HepG2 (cell line): ENCODE measurements around the gene TGFB2. TPM values are rescaled to one million over a fixed set of nuclear protein-coding genes. Genes with fewer than 3 reads are reported as not detected.

Experiments
- CBX2 ChIP-seq, 2 experiments: fragments of 200-600 bp in 1 of 2; sonication (generic); formaldehyde crosslinking in 1 of 2; IDR thresholded peaks; 2 replicates each; pipeline versions ENCODE4 v1.7.0 to v1.8.1; 2018 to 2022; ENCODE audit warnings: low read depth in 2 of 2, low read length in 1 of 2, mild to moderate bottlenecking in 1 of 2, missing genetic modification reagents in 1 of 2
- EP300 ChIP-seq, 3 experiments: sonication (generic) in 1 of 3; formaldehyde crosslinking in 1 of 3; IDR thresholded peaks; 2 replicates each; pipeline versions ENCODE4 v1.5.1 to v1.6.1; 2011 to 2020; ENCODE audit warnings: low read depth in 2 of 3, low read length in 2 of 3, borderline replicate concordance in 1 of 3, improper control_type of control experiment in 1 of 3, mild to moderate bottlenecking in 1 of 3, missing genetic modification reagents in 1 of 3, moderate library complexity in 1 of 3
- FOXJ3 ChIP-seq: sonication (generic); formaldehyde crosslinking; IDR thresholded peaks from 2 replicates; pipeline ENCODE4 v1.4.0; 2020; ENCODE audit warnings: missing genetic modification reagents, mild to moderate bottlenecking, borderline replicate concordance
- FOXP4 ChIP-seq: sonication (generic); formaldehyde crosslinking; IDR thresholded peaks from 2 replicates; pipeline ENCODE4 v1.4.0; 2020; ENCODE audit warnings: missing genetic modification reagents
- GATA4 ChIP-seq: sonication (generic); IDR thresholded peaks from 2 replicates; pipeline ENCODE4 v1.6.1; 2016; ENCODE audit warnings: antibody characterized with exemption, low read depth, borderline replicate concordance
- HDAC1 ChIP-seq: sonication (generic); formaldehyde crosslinking; IDR thresholded peaks from 2 replicates; pipeline ENCODE4 v1.5.1; 2020; ENCODE audit warnings: mild to moderate bottlenecking, missing genetic modification reagents
- HMG20B ChIP-seq: conservative IDR thresholded peaks from 2 replicates; pipeline ENCODE4 v1.6.1; 2016; ENCODE audit warnings: missing genetic modification reagents, missing compliant biosample characterization
- HOMEZ ChIP-seq: IDR thresholded peaks from 2 replicates; pipeline ENCODE4 v1.6.1; 2016; ENCODE audit warnings: low read depth
- IRF1 ChIP-seq: sonication (generic); formaldehyde crosslinking; IDR thresholded peaks from 2 replicates; pipeline ENCODE4 v1.4.0; 2020; ENCODE audit warnings: low read depth, mild to moderate bottlenecking, missing genetic modification reagents
- MEF2D ChIP-seq: sonication (generic); formaldehyde crosslinking; IDR thresholded peaks from 2 replicates; pipeline ENCODE4 v1.5.1; 2020; ENCODE audit warnings: mild to moderate bottlenecking, missing genetic modification reagents
- NR2F6 ChIP-seq, 2 experiments: IDR thresholded peaks; 2 replicates each; pipeline ENCODE4 v1.6.1; 2016; ENCODE audit warnings: antibody characterized with exemption in 1 of 2, mild to moderate bottlenecking in 1 of 2
- POGZ ChIP-seq: sonication (generic); formaldehyde crosslinking; IDR thresholded peaks from 2 replicates; pipeline ENCODE4 v1.4.0; 2020; ENCODE audit warnings: mild to moderate bottlenecking, missing genetic modification reagents
- RXRB ChIP-seq: IDR thresholded peaks from 2 replicates; pipeline ENCODE4 v1.6.1; 2016; ENCODE audit warnings: borderline replicate concordance, missing genetic modification reagents, missing compliant biosample characterization
- SAP130 ChIP-seq: IDR thresholded peaks from 2 replicates; pipeline ENCODE4 v1.6.1; 2016; ENCODE audit warnings: low read depth
- SOX5 ChIP-seq: IDR thresholded peaks from 2 replicates; pipeline ENCODE4 v1.6.1; 2016; ENCODE audit warnings: borderline replicate concordance
- SP5 ChIP-seq: IDR thresholded peaks from 2 replicates; pipeline ENCODE4 v1.6.1; 2016; ENCODE audit warnings: low read depth, borderline replicate concordance
- STAG1 ChIP-seq: sonication (generic); formaldehyde crosslinking; IDR thresholded peaks from 2 replicates; pipeline ENCODE4 v1.4.0; 2020; ENCODE audit warnings: missing genetic modification reagents
- TCF7 ChIP-seq: sonication (generic); IDR thresholded peaks from 2 replicates; pipeline ENCODE4 v1.6.1; 2016; ENCODE audit warnings: antibody characterized with exemption, low read depth
- U2AF1 ChIP-seq: fragments of 200-400 bp; formaldehyde crosslinking; optimal IDR thresholded peaks from 2 replicates; pipeline ENCODE3; 2017; ENCODE audit warnings: mild to moderate bottlenecking, low read depth, low read length
- ZBTB20 ChIP-seq: sonication (generic); formaldehyde crosslinking; IDR thresholded peaks from 2 replicates; pipeline ENCODE4 v1.8.1; 2023; ENCODE audit warnings: missing genetic modification reagents, low read depth, mild to moderate bottlenecking, borderline replicate concordance
- ZNF703 ChIP-seq: sonication (generic); formaldehyde crosslinking; IDR thresholded peaks from 2 replicates; pipeline ENCODE4 v1.5.1; 2020; ENCODE audit warnings: missing genetic modification reagents, mild to moderate bottlenecking, moderate library complexity, borderline replicate concordance
- ZNF749 ChIP-seq: sonication (generic); formaldehyde crosslinking; IDR thresholded peaks from 2 replicates; pipeline ENCODE4 v1.8.0; 2022; ENCODE audit warnings: mild to moderate bottlenecking, missing genetic modification reagents, moderate library complexity, borderline replicate concordance
- ZSCAN21 ChIP-seq: sonication (generic); formaldehyde crosslinking; IDR thresholded peaks from 2 replicates; pipeline ENCODE4 v1.8.0; 2022; ENCODE audit warnings: mild to moderate bottlenecking, missing genetic modification reagents, moderate library complexity, borderline replicate concordance
- polyA plus RNA-seq, 8 experiments: library from polyadenylated mRNA; depleted of rRNA in 3 of 8; stranded (reverse) in 7 of 8; unstranded in 1 of 8; fragments of >200 nt; fragmentation: Illumina TruSeq in 4 of 8; extraction: Trizol in 4 of 8; gene quantifications; 2 replicates each; pipeline versions ENCODE4 v1.2.1 to v1.2.3, GENCODE V29; 2011 to 2016; ENCODE audit warnings: low read depth in 4 of 8, missing spikeins in 1 of 8, mixed read lengths in 1 of 8; ENCODE audit not compliant: insufficient read depth in 1 of 8
- total RNA-seq, 5 experiments: library from RNA; depleted of rRNA; stranded (reverse); fragments of >200 nt; fragmentation: Illumina TruSeq; extraction: Trizol; gene quantifications; 2 replicates each; pipeline ENCODE4 v1.2.3, GENCODE V29; 2016; ENCODE audit warnings: low read depth in 1 of 5

Gene TGFB2
- total and polyA plus RNA-seq, 2 of the 13 experiments (the other 11 are each of a cell fraction or from before 2014, with no cell fraction given): 0.07 TPM; not detected in 1

GRCh38 chr1:218401998-218402785 is 57.1 kb downstream of the TGFB2 start (continued):
- TF ChIP-seq HOMEZ (CRISPR knock-in tag) (0 out of 2 replicates have a peak, but pooled peaks have one; percentile 19), MEF2D (CRISPR knock-in tag) (0 out of 2 replicates have a peak, but pooled peaks have one; percentile 50), ZNF703 (CRISPR knock-in tag) (peak; percentile 54; the same call in 1 of the 2 replicates), HMG20B (CRISPR knock-in tag) (peak; percentile 60; the same call in 1 of the 2 replicates), TCF7 (peak; percentile 70; the same call in 1 of the 2 replicates), ZNF749 (CRISPR knock-in tag) (no peak), STAG1 (CRISPR knock-in tag) (no peak), EP300 (IDR thresholded peaks at IDR 0.05; ENCODE audit: low read depth in 2 of 2, low read length in 2 of 2) (0 out of 4 replicates have a peak, but pooled peaks of 1 of the 2 experiments have one; percentile 58), EP300 (CRISPR knock-in tag; IDR thresholded peaks at IDR 0.05; ENCODE audit: borderline replicate concordance) (no peak; the same call in 1 of the 2 replicates), IRF1 (CRISPR knock-in tag) (no peak), SOX5 (CRISPR knock-in tag) (peak; percentile 75), GATA4 (peak; percentile 56; the same call in 1 of the 2 replicates), CBX2 (IDR thresholded peaks at IDR 0.05; ENCODE audit: low read depth, low read length) (no peak), CBX2 (CRISPR knock-in tag; IDR thresholded peaks at IDR 0.05; ENCODE audit: low read depth) (no peak), RXRB (CRISPR knock-in tag) (peak; percentile 24; the same call in 1 of the 2 replicates), SAP130 (CRISPR knock-in tag) (peak; percentile 21; the same call in 1 of the 2 replicates), HDAC1 (CRISPR knock-in tag) (peak; percentile 23; the same call in 1 of the 2 replicates), NR2F6 (IDR thresholded peaks at IDR 0.05) (peak; percentile 71), NR2F6 (CRISPR knock-in tag; IDR thresholded peaks at IDR 0.05) (no peak; the same call in 1 of the 2 replicates), U2AF1 (no peak), SP5 (CRISPR knock-in tag) (peak; percentile 69; the same call in 1 of the 2 replicates), FOXJ3 (CRISPR knock-in tag) (peak; percentile 85; the same call in 1 of the 2 replicates), FOXP4 (CRISPR knock-in tag) (peak; percentile 52), ZSCAN21 (CRISPR knock-in tag) (no peak), ZBTB20 (CRISPR knock-in tag) (peak; percentile 98; the same call in 1 of the 2 replicates), POGZ (CRISPR knock-in tag) (peak; percentile 27; the same call in 1 of the 2 replicates)
